ENCODE measurements around the gene HTR3E. TPM values are rescaled to one million over a fixed set of nuclear protein-coding genes. Genes with fewer than 3 reads are reported as not detected.

HTR3E gene
- total and polyA plus RNA-seq, 2 of the 13 experiments (the other 11 are each of a cell fraction or from before 2014, with no cell fraction given): not detected

- TF ChIP-seq FOXP4 (CRISPR knock-in tag; IDR thresholded peaks at IDR 0.05): 0 out of 2 replicates have a peak, but pooled peaks have one; percentile 9
- TF ChIP-seq ETV5 (CRISPR knock-in tag; IDR thresholded peaks at IDR 0.05; ENCODE audit: borderline replicate concordance): peak; percentile 46
- TF ChIP-seq ARID4A (CRISPR knock-in tag; IDR thresholded peaks at IDR 0.05; ENCODE audit: borderline replicate concordance): peak; percentile 36; the same call in 1 of the 2 replicates
- no peak for TF ChIP-seq PLSCR1 (CRISPR knock-in tag; IDR thresholded peaks at IDR 0.05; ENCODE audit: borderline replicate concordance)
- no peak for TF ChIP-seq MIXL1 (CRISPR knock-in tag; IDR thresholded peaks at IDR 0.05)
- TF ChIP-seq ZNF264 (CRISPR knock-in tag; IDR thresholded peaks at IDR 0.05): peak; percentile 56; the same call in 1 of the 2 replicates
- no peak for TF ChIP-seq GLI4 (CRISPR knock-in tag; IDR thresholded peaks at IDR 0.05; ENCODE audit: borderline replicate concordance)
- peak; percentile 39 for TF ChIP-seq DRAP1 (CRISPR knock-in tag; IDR thresholded peaks at IDR 0.05)
- no peak for TF ChIP-seq ZNF629 (CRISPR knock-in tag; conservative IDR thresholded peaks at IDR 0.05)
- no peak for TF ChIP-seq SRSF9 (IDR thresholded peaks at IDR 0.05; ENCODE audit: borderline replicate concordance, insufficient read depth, low read depth, low read length, poor library complexity, severe bottlenecking)
- TF ChIP-seq ARNTL (CRISPR knock-in tag; IDR thresholded peaks at IDR 0.05): peak; percentile 39; the same call in 1 of the 2 replicates
- TF ChIP-seq DBP (CRISPR knock-in tag; IDR thresholded peaks at IDR 0.05; ENCODE audit: not compliant biosample characterization): no peak
- TF ChIP-seq ZNF143 (CRISPR knock-in tag; IDR thresholded peaks at IDR 0.05): no peak
- peak; percentile 47; the same call in 1 of the 2 replicates for TF ChIP-seq SKIL (CRISPR knock-in tag; IDR thresholded peaks at IDR 0.05; ENCODE audit: borderline replicate concordance)
- no peak for TF ChIP-seq FOXA1 (IDR thresholded peaks at IDR 0.05)
- 0 out of 2 replicates have a peak, but pooled peaks have one; percentile 2 for TF ChIP-seq FOXA1 (CRISPR knock-in tag; IDR thresholded peaks at IDR 0.05)
- TF ChIP-seq SRF (IDR thresholded peaks at IDR 0.05; ENCODE audit: low read depth, low read length): peak; percentile 91
These were observed 59.0 kb downstream of the HTR3E start (continued) for GRCh38 chr3:184155644-184156521.

Data from HepG2 (cell line).